Keratinocyte (primary cell): ENCODE results near the gene SND1. TPM values are rescaled to one million over a fixed set of nuclear protein-coding genes. Genes with fewer than 3 reads are reported as not detected.

Source experiments
- DNase-seq: peaks from one replicate; pipeline ENCODE4 v3.0.0-alpha.2; 2011; ENCODE audit warnings: low read depth, missing footprints, low spot score
- FAIRE-seq: peaks from 2 replicates; lab custom pipeline; 2011; peaks lifted over from hg19 to GRCh38; lab: Jason Lieb, UNC
- H2AFZ ChIP-seq: 2 replicates; pipeline ENCODE4 v1.6.0; 2012; ENCODE audit warnings: low read length, control low read depth, inconsistent platforms; ENCODE audit not compliant: control insufficient read depth
- H3K27ac ChIP-seq: 2 replicates; pipeline ENCODE4 v1.5.1; 2011; ENCODE audit warnings: low read length; ENCODE audit not compliant: control insufficient read depth, insufficient read depth
- H3K27me3 ChIP-seq: 3 replicates; pipeline ENCODE4 v1.6.0; 2011; ENCODE audit warnings: low read length; ENCODE audit not compliant: control insufficient read depth, insufficient read depth; ENCODE audit errors: extremely low read depth
- H3K36me3 ChIP-seq, 2 experiments: 2 replicates in 1 of 2; 3 replicates in 1 of 2; pipeline ENCODE4 v1.5.1; 2011; ENCODE audit warnings: low read length in 2 of 2, mild to moderate bottlenecking in 1 of 2; ENCODE audit not compliant: control insufficient read depth in 2 of 2, insufficient read depth in 2 of 2; ENCODE audit errors: extremely low read depth in 1 of 2
- H3K4me1 ChIP-seq: 3 replicates; pipeline ENCODE4 v1.5.1; 2011; ENCODE audit warnings: low read length; ENCODE audit not compliant: control insufficient read depth, insufficient read depth; ENCODE audit errors: extremely low read depth
- H3K4me2 ChIP-seq: 3 replicates; pipeline ENCODE4 v1.6.0; 2011; ENCODE audit warnings: low read depth, low read length; ENCODE audit not compliant: control insufficient read depth, insufficient read depth; ENCODE audit errors: extremely low read depth
- H3K4me3 ChIP-seq, 3 experiments: fragments of 200-600 bp in 1 of 3; sonication (generic) in 1 of 3; 2 replicates in 2 of 3; 3 replicates in 1 of 3; pipeline ENCODE4 v1.5.1; 2011 to 2016; ENCODE audit warnings: low read length in 3 of 3, mild to moderate bottlenecking in 3 of 3, control low read depth in 2 of 3, inconsistent platforms in 1 of 3, low read depth in 1 of 3, mixed read lengths in 1 of 3, mixed run types in 1 of 3, moderate library complexity in 1 of 3; ENCODE audit not compliant: control insufficient read depth in 2 of 3, insufficient read depth in 2 of 3; ENCODE audit errors: extremely low read depth in 1 of 3
- H3K79me2 ChIP-seq: 2 replicates; pipeline ENCODE4 v1.6.0; 2012; ENCODE audit warnings: low read length; ENCODE audit not compliant: control insufficient read depth, insufficient read depth
- H3K9ac ChIP-seq: 3 replicates; pipeline ENCODE4 v1.6.0; 2011; ENCODE audit warnings: low read length; ENCODE audit not compliant: control insufficient read depth, insufficient read depth; ENCODE audit errors: extremely low read depth
- H3K9me1 ChIP-seq: 3 replicates; pipeline ENCODE4 v1.6.0; 2011; ENCODE audit warnings: low read length; ENCODE audit not compliant: control insufficient read depth, insufficient read depth; ENCODE audit errors: extremely low read depth
- H3K9me3 ChIP-seq: 2 replicates; pipeline ENCODE4 v1.5.1; 2012; ENCODE audit warnings: low read depth, low read length; ENCODE audit not compliant: control insufficient read depth
- H4K20me1 ChIP-seq: 3 replicates; pipeline ENCODE4 v1.6.0; 2011; ENCODE audit warnings: low read length; ENCODE audit not compliant: control insufficient read depth, insufficient read depth; ENCODE audit errors: extremely low read depth
- CTCF ChIP-seq, 3 experiments: IDR thresholded peaks in 1 of 3; conservative IDR thresholded peaks in 1 of 3; optimal IDR thresholded peaks in 1 of 3; 2 replicates in 2 of 3; 3 replicates in 1 of 3; pipeline versions ENCODE3 to v1.5.1; 2011; ENCODE audit warnings: low read length in 3 of 3, mild to moderate bottlenecking in 3 of 3, moderate library complexity in 2 of 3, control low read depth in 1 of 3, inconsistent platforms in 1 of 3; ENCODE audit not compliant: insufficient read depth in 2 of 3; ENCODE audit errors: extremely low read depth in 1 of 3
- EZH2 ChIP-seq: IDR thresholded peaks from one replicate; pipeline ENCODE4 v1.6.1; 2012; ENCODE audit warnings: inconsistent platforms, mild to moderate bottlenecking, low read length, moderate library complexity
- dilution Hi-C: fragments of 300-500 bp; cut with MboI; formaldehyde crosslinking; loops from one replicate; pipeline ENCODE4 v1.7.0; 2020; ENCODE audit warnings: low sequenced_read_pairs; ENCODE audit not compliant: extremely low pct_ligation_motif_present
- polyA plus RNA-seq, 5 experiments: library from polyadenylated mRNA; depleted of rRNA in 3 of 5; stranded (reverse) in 3 of 5; stranded (forward) in 1 of 5; unstranded in 1 of 5; fragments of >200 nt; gene quantifications; 1 replicate in 1 of 5; 2 replicates in 3 of 5; 3 replicates in 1 of 5; pipeline versions ENCODE4 v1.2.1 to v1.2.3, GENCODE V29; 2011 to 2012; ENCODE audit warnings: missing spikeins in 2 of 5, low read depth in 1 of 5, low replicate concordance in 1 of 5

Gene SND1
- polyA plus RNA-seq, 1 donor (not counting 4 experiments of a cell fraction or from before 2014, with no cell fraction given), result 140 TPM

GRCh38 chr7:128014811-128015210 lies 362.8 kb downstream of the SND1 start:
- H4K20me1 ChIP-seq, result no peaks in the 10 kb centered on the region

DNA sequence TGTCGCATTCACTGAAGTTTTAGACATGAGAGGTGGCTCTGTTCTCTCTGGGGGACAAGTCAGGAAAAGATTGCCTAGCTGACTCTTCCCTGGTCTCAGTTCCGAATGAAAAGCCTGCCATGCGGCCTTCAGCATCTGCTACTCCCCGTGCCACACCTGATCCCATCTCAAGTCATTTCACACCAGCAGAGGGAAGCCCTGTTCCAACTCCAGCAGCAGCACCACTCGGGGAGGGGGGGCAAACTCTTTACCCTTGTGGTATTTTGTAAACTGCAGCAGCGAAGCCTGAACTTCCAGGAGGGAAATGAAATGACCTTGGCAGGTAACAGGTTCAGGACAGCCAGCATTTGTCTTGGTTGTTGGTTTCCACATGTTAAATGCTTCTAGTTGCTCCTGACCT lies 365.5 kb downstream of the SND1 start:
- no peak for FAIRE-seq
- no peaks in the 10 kb centered on the region for H4K20me1 ChIP-seq
- H3K79me2 ChIP-seq, result no peaks in the 10 kb centered on the region
- no peaks in the 10 kb centered on the region for H3K27me3 ChIP-seq
- dilution Hi-C loops, result no loop called here
- DNase-seq, result no peak
- peaks cover 8 to 24% of the 10 kb centered on the region in 2 experiments for H3K36me3 ChIP-seq
- H3K9ac ChIP-seq, result no peak overlapping the region
- H3K27ac ChIP-seq, result no peak overlapping the region
- H3K9me1 ChIP-seq, result no peaks in the 10 kb centered on the region
- no peaks in the 10 kb centered on the region for H3K9me3 ChIP-seq
- no peak overlapping the region for H2AFZ ChIP-seq
- no peak overlapping the region for H3K4me3 ChIP-seq
- H3K4me1 ChIP-seq, result peaks cover 37% of the 10 kb centered on the region
- TF ChIP-seq CTCF (optimal IDR thresholded peaks at IDR 0.05 in 1 of 3, IDR thresholded peaks at IDR 0.05 in 1 of 3, conservative IDR thresholded peaks at IDR 0.05 in 1 of 3; ENCODE audit: extremely low read depth in 1 of 3, insufficient read depth in 2 of 3, low read length in 3 of 3), result no peak
- no peak overlapping the region for H3K4me2 ChIP-seq

More at GRCh38 chr7:128014811-128015210, 362.8 kb downstream of the SND1 start:
- dilution Hi-C loops, result no loop called here
- Histone ChIP-seq H3K27me3 (no peaks in the 10 kb centered on the region), H3K9ac (no peak overlapping the region), H3K4me3 (no peak overlapping the region), H3K79me2 (no peaks in the 10 kb centered on the region), H3K36me3 (peaks cover 11 to 20% of the 10 kb centered on the region in 2 experiments), H3K4me2 (peak overlapping the region; percentile 17), H3K27ac (no peak overlapping the region), H2AFZ (no peak overlapping the region), H3K9me3 (no peaks in the 10 kb centered on the region), H3K9me1 (no peaks in the 10 kb centered on the region), H3K4me1 (peaks cover 13% of the 10 kb centered on the region)
- FAIRE-seq (peak; percentile 81), DNase-seq (no peak)
- TF ChIP-seq EZH2, result no peak
- no peak for TF ChIP-seq CTCF (optimal IDR thresholded peaks at IDR 0.05 in 1 of 3, IDR thresholded peaks at IDR 0.05 in 1 of 3, conservative IDR thresholded peaks at IDR 0.05 in 1 of 3; ENCODE audit: extremely low read depth in 1 of 3, insufficient read depth in 2 of 3, low read length in 3 of 3)
